Suprapubic skin (tissue), 4 donors: Measurements from ENCODE around the gene PRSS50. TPM values are rescaled to one million over a fixed set of nuclear protein-coding genes. Genes with fewer than 3 reads are reported as not detected.
"Not testable (repeated sequence)": the region's sequence is repeated elsewhere in the genome, so short reads cannot be mapped to it uniquely, and the experiment has no call there.

Experiments
- DNase-seq, 2 donors: peaks; one replicate each; pipeline ENCODE4 v3.0.0-alpha.2; 2019; ENCODE audit warnings: low spot score in 2 of 2
- H3K27ac ChIP-seq: fragments of 200-600 bp; sonication (generic); one replicate; pipeline ENCODE4 v1.5.1; 2019
- H3K27me3 ChIP-seq: fragments of 200-600 bp; sonication (generic); one replicate; pipeline ENCODE4 v1.5.1; 2019
- H3K36me3 ChIP-seq: fragments of 200-600 bp; sonication (generic); one replicate; pipeline ENCODE4 v1.5.1; 2019
- H3K4me1 ChIP-seq: fragments of 200-600 bp; sonication (generic); one replicate; pipeline ENCODE4 v1.5.1; 2019
- H3K4me3 ChIP-seq: fragments of 200-600 bp; sonication (generic); one replicate; pipeline ENCODE4 v1.5.1; 2019; ENCODE audit warnings: mild to moderate bottlenecking
- H3K9me3 ChIP-seq: fragments of 200-600 bp; sonication (generic); one replicate; pipeline ENCODE4 v1.5.1; 2019
- CTCF ChIP-seq, 2 donors: fragments of 200-600 bp in 1 of 2; fragments of 450-650 bp in 1 of 2; sonication (generic) in 1 of 2; IDR thresholded peaks; one replicate each; pipeline ENCODE4 v1.5.1; 2016 to 2019; ENCODE audit warnings: antibody characterized with exemption in 2 of 2, mild to moderate bottlenecking in 1 of 2, moderate library complexity in 1 of 2
- EP300 ChIP-seq: sonication (generic); formaldehyde crosslinking; IDR thresholded peaks from one replicate; pipeline ENCODE4 v1.6.1; 2017; ENCODE audit warnings: antibody characterized with exemption
- POLR2A ChIP-seq, 2 donors: fragments of 450-650 bp; IDR thresholded peaks; one replicate each; pipeline ENCODE4 v1.6.1; 2017; ENCODE audit warnings: antibody characterized with exemption in 2 of 2, mild to moderate bottlenecking in 2 of 2, moderate library complexity in 2 of 2
- POLR2AphosphoS5 ChIP-seq, 3 donors: sonication (generic); formaldehyde crosslinking; IDR thresholded peaks; one replicate each; pipeline ENCODE4 v1.6.1; 2017; ENCODE audit warnings: antibody characterized with exemption in 3 of 3
- WGBS: methylation state at CpG from one replicate; pipeline ENCODE4 v1.1.5; 2018; 5-methylcytosine and 5-hydroxymethylcytosine counted together
- total RNA-seq, 4 donors: library from RNA; depleted of rRNA; stranded (reverse); fragments of >200 nt; gene quantifications; one replicate each; pipeline ENCODE4 v1.1.0, GENCODE V29; 2016

The PRSS50 gene
- not detected for total RNA-seq

- TF ChIP-seq CTCF (IDR thresholded peaks at IDR 0.05), result no peak
- no peak for TF ChIP-seq POLR2A (IDR thresholded peaks at IDR 0.05)
- TF ChIP-seq EP300, result no peak
- no peak for TF ChIP-seq POLR2AphosphoS5 (IDR thresholded peaks at IDR 0.05)
- peak in 1 of 2 donors; percentile 74 for DNase-seq
- WGBS, result 51% methylated on average over 36 of the region's 61 CpGs
- Histone ChIP-seq H3K27ac (no peak within 1 kb of the TSS), H3K36me3 (no peaks in the 10 kb centered on the region), H3K4me3 (no peak within 1 kb of the TSS), H3K4me1 (peaks cover 5% of the 10 kb centered on the region), H3K9me3 (no peaks in the 10 kb centered on the region), H3K27me3 (peaks cover 30% of the 10 kb centered on the region)
Observed at GRCh38 chr3:46717447-46718231, at the start of gene PRSS50. Gene PRSS50 (minus strand): TSS chr3:46717869. CDS start chr3:46717824, 45 bp downstream.

GRCh38 chr3:46764206-46764605, 46.5 kb upstream of the PRSS50 start:
- H3K4me3 ChIP-seq, result no peak overlapping the region
- no peak for DNase-seq
- no peaks in the 10 kb centered on the region for H3K27me3 ChIP-seq
- H3K36me3 ChIP-seq, result no peaks in the 10 kb centered on the region
- no peaks in the 10 kb centered on the region for H3K4me1 ChIP-seq
- H3K27ac ChIP-seq, result no peak overlapping the region
- H3K9me3 ChIP-seq, result peaks cover 17% of the 10 kb centered on the region
- 94% methylated on average over 1 of the region's 1 CpG for WGBS
- no peak for TF ChIP-seq POLR2AphosphoS5 (IDR thresholded peaks at IDR 0.05)

GRCh38 chr3:46763178-46763577, 45.5 kb upstream of the PRSS50 start:
- H3K36me3 ChIP-seq, result no peaks in the 10 kb centered on the region
- no peaks in the 10 kb centered on the region for H3K27me3 ChIP-seq
- no peak overlapping the region for H3K4me3 ChIP-seq
- no peak overlapping the region for H3K27ac ChIP-seq
- no peak for DNase-seq
- H3K9me3 ChIP-seq, result peaks cover 14% of the 10 kb centered on the region
- TF ChIP-seq POLR2AphosphoS5 (IDR thresholded peaks at IDR 0.05), result no peak
- no peak for TF ChIP-seq EP300
- no peak for TF ChIP-seq POLR2A (IDR thresholded peaks at IDR 0.05)
- TF ChIP-seq CTCF (IDR thresholded peaks at IDR 0.05), result no peak
- no peaks in the 10 kb centered on the region for H3K4me1 ChIP-seq

- no peak overlapping the region for H3K27ac ChIP-seq
- peaks cover 4% of the 10 kb centered on the region for H3K9me3 ChIP-seq
- WGBS, result 80% methylated on average over 5 of the region's 5 CpGs
- no peak for DNase-seq
- H3K4me1 ChIP-seq, result no peaks in the 10 kb centered on the region
- H3K4me3 ChIP-seq, result no peak overlapping the region
- no peaks in the 10 kb centered on the region for H3K27me3 ChIP-seq
- H3K36me3 ChIP-seq, result no peaks in the 10 kb centered on the region
- TF ChIP-seq POLR2A (IDR thresholded peaks at IDR 0.05), result no peak
Observed at GRCh38 chr3:46759239-46760167, 41.8 kb upstream of the PRSS50 start.

- Histone ChIP-seq H3K27me3 (no peaks in the 10 kb centered on the region), H3K36me3 (no peaks in the 10 kb centered on the region), H3K9me3 (no peaks in the 10 kb centered on the region), H3K4me1 (no peaks in the 10 kb centered on the region), H3K27ac (no peak overlapping the region), H3K4me3 (no peak overlapping the region)
- DNase-seq, result no peak
- 92% methylated on average over 21 of the region's 31 CpGs for WGBS
- TF ChIP-seq CTCF (IDR thresholded peaks at IDR 0.05), result no peak
- TF ChIP-seq POLR2AphosphoS5 (IDR thresholded peaks at IDR 0.05), result no peak
- no peak for TF ChIP-seq EP300
- TF ChIP-seq POLR2A (IDR thresholded peaks at IDR 0.05), result no peak
Observed at GRCh38 chr3:46756642-46757041, 39.0 kb upstream of the PRSS50 start.

GRCh38 chr3:46755646-46756045, 38.0 kb upstream of the PRSS50 start:
- H3K9me3 ChIP-seq, result no peaks in the 10 kb centered on the region
- no peaks in the 10 kb centered on the region for H3K4me1 ChIP-seq
- DNase-seq, result no peak
- 96% methylated on average over 6 of the region's 6 CpGs for WGBS
- no peaks in the 10 kb centered on the region for H3K27me3 ChIP-seq
- no peak overlapping the region for H3K4me3 ChIP-seq
- no peak overlapping the region for H3K27ac ChIP-seq
- no peak for TF ChIP-seq EP300
- no peak for TF ChIP-seq POLR2AphosphoS5 (IDR thresholded peaks at IDR 0.05)
- no peak for TF ChIP-seq CTCF (IDR thresholded peaks at IDR 0.05)
- TF ChIP-seq POLR2A (IDR thresholded peaks at IDR 0.05), result no peak
- no peaks in the 10 kb centered on the region for H3K36me3 ChIP-seq

GRCh38 chr3:46753127-46753526, 35.5 kb upstream of the PRSS50 start:
- not testable (repeated sequence) for H3K27me3 ChIP-seq, H3K36me3 ChIP-seq, DNase-seq, H3K27ac ChIP-seq, H3K4me1 ChIP-seq, H3K9me3 ChIP-seq, H3K4me3 ChIP-seq
- WGBS, result 95% methylated on average over 4 of the region's 6 CpGs
